ENCODE measurements around the gene ADAMTS3. TPM values are rescaled to one million over a fixed set of nuclear protein-coding genes. Genes with fewer than 3 reads are reported as not detected.
A peak's percentile ranks its signal among the peaks of the same experiment; 100 is the strongest.
"Not testable (repeated sequence)": the region's sequence is repeated elsewhere in the genome, so short reads cannot be mapped to it uniquely, and the experiment has no call there.

The ADAMTS3 gene
- total RNA-seq, 1 donor from 2014 or later, result not detected

DNA sequence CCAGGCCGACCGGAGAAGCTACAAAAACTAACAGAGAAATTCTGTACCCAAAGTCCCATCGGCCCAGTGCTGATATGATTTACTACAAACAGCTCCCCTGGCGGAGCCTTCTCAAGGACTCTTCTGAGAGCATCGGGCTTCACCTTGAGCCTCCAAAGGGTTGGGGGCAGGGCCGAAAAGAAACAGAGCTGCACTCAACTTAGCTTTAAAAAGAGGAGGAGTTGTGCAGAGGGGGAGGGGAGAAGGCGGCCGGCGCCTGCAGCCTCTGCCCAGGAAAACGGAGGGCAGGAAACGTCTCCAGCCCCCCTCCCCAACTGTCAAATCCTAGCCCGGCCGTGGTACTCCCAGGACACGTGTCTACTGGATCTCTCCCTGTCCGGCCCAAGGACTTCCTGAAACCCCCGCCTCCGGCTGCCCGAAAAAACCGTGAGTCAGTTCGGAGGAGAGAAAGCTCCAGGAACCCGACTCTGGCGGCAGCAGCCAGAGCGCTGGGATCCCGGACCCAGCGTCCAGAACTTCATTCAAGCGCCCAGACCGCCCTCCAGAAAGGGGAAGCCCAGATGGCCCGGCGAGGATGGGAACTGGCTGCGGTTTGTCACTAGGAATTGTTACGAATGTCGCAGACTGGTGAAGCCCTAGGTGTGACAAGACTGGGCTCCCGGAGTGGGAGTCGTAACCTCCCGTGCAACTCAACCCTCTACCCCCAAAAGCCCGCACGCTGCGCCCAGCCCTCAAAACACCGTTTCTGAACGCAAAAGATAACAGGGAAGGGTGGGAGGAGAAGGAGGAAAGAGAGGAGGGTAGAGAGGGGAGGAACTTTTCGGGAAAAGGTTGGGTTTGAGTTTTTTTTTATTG, 973 bp downstream of the ADAMTS3 start:
- Mint-ChIP-seq H3K4me1 (ENCODE audit: low read depth) (peaks cover 12% of the 10 kb centered on the region), H3K27ac (no peak overlapping the region), H3K36me3 (ENCODE audit: low read depth) (no peaks in the 10 kb centered on the region), H3K9me3 (no peaks in the 10 kb centered on the region), H3K27me3 (ENCODE audit: low read depth) (peaks cover 41% of the 10 kb centered on the region), H3K4me3 (ENCODE audit: low read depth) (peak overlapping the region; percentile 43)
- DNase-seq (ENCODE audit: low spot score), result no peak
- intact Hi-C loops (cut with micrococcal nuclease), result no loop called here

DNA sequence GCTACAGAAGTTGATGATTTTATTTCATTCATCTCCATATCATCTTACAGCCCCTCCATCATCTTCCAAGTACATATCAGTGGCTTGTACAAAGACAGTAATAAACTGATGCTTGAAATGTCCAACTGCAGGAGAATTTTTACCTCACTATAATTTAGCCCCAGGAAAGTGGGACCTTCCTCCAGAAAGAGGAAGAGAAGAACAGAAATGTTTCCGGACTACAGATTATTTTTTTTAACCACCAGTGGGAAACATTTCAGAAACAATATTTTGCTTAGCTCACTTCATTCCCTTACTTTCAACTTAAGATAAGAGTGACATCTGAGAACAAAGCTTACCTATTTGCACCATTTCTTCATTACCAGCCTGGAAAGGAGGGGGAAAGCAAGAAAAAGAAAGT, 2.0 kb downstream of the ADAMTS3 start:
- Mint-ChIP-seq H3K27me3 (ENCODE audit: low read depth) (peaks cover 41% of the 10 kb centered on the region), H3K36me3 (ENCODE audit: low read depth) (no peaks in the 10 kb centered on the region)

DNA sequence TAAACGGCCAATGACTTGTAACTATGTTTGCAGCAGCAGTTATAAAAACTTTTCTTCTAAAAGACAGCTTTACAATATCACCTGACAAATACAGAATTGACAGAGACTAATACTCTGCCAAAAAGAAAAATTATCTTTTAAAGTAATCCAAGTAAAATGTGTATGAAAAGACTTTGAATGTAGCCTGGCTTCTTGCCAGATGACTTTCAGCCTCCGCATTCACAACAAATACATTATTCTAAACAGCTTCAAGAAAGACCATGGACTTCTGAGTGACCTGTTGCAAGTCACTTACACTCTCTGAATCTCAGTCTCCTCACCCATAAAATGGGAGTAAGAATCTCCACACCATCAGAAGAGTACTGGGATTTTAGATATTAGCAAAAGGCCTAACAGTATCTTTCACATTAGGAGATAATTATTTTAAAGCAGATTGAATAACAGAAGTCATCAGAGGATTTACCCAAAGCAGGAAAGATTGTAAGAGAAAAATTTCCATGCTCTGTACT, 2.5 kb downstream of the ADAMTS3 start:
- intact Hi-C loops (cut with micrococcal nuclease), result no loop called here
- Mint-ChIP-seq H3K4me1 (ENCODE audit: low read depth) (peaks cover 12% of the 10 kb centered on the region), H3K27me3 (ENCODE audit: low read depth) (peaks cover 41% of the 10 kb centered on the region), H3K36me3 (ENCODE audit: low read depth) (no peaks in the 10 kb centered on the region), H3K4me3 (ENCODE audit: low read depth) (no peak overlapping the region), H3K27ac (no peak overlapping the region), H3K9me3 (no peaks in the 10 kb centered on the region)
- no peak for DNase-seq (ENCODE audit: low spot score)

More for the DNA sequence above, 2.0 kb downstream of the ADAMTS3 start:
- H3K9me3 Mint-ChIP-seq, result no peaks in the 10 kb centered on the region
- no peak overlapping the region for H3K27ac Mint-ChIP-seq
- H3K4me3 Mint-ChIP-seq (ENCODE audit: low read depth), result no peak overlapping the region
- peaks cover 12% of the 10 kb centered on the region for H3K4me1 Mint-ChIP-seq (ENCODE audit: low read depth)
- no peak for DNase-seq (ENCODE audit: low spot score)
- intact Hi-C loops (cut with micrococcal nuclease), result no loop called here

DNA sequence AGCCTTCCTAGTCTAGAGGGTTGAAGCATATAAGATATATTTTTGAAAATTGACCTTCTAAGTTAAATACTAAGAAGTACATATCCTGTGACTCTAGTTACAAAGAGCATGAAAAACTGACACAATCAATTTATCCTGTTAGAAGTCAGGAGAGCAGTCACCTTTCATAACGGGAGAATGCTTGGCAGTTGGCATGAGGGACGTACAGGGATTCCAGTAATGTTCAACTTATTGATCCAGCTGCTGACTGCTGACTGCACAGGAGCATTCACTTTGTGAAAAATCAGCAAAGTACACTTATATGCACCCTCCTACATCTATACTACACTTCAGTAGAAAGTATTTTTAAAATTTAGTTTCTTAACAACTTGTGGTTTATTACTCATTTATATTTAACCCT, 4.2 kb downstream of the ADAMTS3 start:
- Mint-ChIP-seq H3K4me3 (ENCODE audit: low read depth) (no peak overlapping the region), H3K27ac (no peak overlapping the region), H3K36me3 (ENCODE audit: low read depth) (no peaks in the 10 kb centered on the region), H3K4me1 (ENCODE audit: low read depth) (peaks cover 10% of the 10 kb centered on the region), H3K9me3 (no peaks in the 10 kb centered on the region), H3K27me3 (ENCODE audit: low read depth) (peaks cover 30% of the 10 kb centered on the region)
- intact Hi-C loops (cut with micrococcal nuclease), result no loop called here
- no peak for DNase-seq (ENCODE audit: low spot score)

DNA sequence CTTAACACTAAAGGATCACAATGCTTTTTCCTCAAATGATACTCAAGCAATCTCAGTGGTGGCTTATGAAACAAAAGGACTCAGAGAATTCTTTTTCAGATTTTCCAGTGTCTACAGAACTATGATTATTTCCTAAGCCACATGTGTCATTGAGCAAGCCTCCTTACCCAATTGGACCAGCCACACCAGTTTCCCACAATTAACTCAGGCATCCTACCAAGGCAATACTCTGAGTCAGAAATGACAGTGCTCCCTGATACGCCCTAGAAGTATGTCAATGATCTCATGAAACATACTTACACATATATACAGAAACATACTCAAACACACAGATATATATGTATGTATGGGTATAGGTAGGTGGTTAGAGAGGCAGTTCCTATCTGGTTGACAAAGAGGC, 4.8 kb downstream of the ADAMTS3 start:
- H3K27ac Mint-ChIP-seq, result no peak overlapping the region
- no peaks in the 10 kb centered on the region for H3K9me3 Mint-ChIP-seq
- no peak overlapping the region for H3K4me3 Mint-ChIP-seq (ENCODE audit: low read depth)
- DNase-seq (ENCODE audit: low spot score), result no peak
- intact Hi-C loops (cut with micrococcal nuclease), result no loop called here
- peaks cover 27% of the 10 kb centered on the region for H3K27me3 Mint-ChIP-seq (ENCODE audit: low read depth)
- no peaks in the 10 kb centered on the region for H3K36me3 Mint-ChIP-seq (ENCODE audit: low read depth)
- H3K4me1 Mint-ChIP-seq (ENCODE audit: low read depth), result peaks cover 8% of the 10 kb centered on the region

DNA sequence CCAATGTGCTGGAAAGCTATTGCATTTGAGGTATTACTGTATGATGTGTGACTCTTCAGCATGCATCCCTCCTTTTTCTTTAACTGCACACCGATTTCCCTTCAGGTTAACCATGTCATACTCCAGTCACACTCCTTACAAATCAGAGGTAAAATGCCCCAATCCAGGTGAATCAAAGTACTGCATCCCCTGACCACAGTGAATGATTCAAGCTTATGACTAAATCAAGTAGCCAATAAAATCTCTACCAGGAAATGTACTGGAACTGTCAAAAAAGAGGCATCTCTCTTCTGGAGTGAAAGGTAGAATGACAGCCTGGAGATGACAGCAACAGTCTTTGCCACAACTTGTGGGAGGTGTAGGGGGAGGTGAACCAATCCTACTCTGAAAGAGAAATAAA, 10.4 kb downstream of the ADAMTS3 start:
- intact Hi-C loops (cut with micrococcal nuclease), result no loop called here
- Mint-ChIP-seq H3K36me3 (ENCODE audit: low read depth) (no peaks in the 10 kb centered on the region), H3K27ac (no peak overlapping the region), H3K9me3 (no peaks in the 10 kb centered on the region), H3K4me3 (ENCODE audit: low read depth) (no peak overlapping the region), H3K27me3 (ENCODE audit: low read depth) (no peaks in the 10 kb centered on the region), H3K4me1 (ENCODE audit: low read depth) (no peaks in the 10 kb centered on the region)
- no peak for DNase-seq (ENCODE audit: low spot score)

DNA sequence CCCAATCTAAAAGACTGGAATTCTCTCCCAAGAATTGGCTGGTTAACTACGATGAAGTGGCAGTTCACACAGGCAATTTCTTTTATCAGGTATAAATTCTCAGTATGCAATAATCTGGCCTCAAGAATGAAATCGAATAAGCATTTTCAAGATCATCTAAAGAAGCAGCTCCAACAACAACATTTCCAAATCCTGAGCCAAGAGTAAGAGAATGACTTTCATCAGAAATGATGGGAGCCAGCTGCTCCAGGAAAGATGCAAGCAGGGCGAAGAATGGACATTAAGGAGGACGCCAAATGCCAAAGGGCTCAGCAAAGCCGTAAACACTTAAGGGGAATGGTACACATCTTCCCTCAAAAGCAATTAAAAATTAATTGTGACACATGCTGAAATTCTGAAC, 12.0 kb downstream of the ADAMTS3 start:
- no peak for DNase-seq (ENCODE audit: low spot score)
- H3K9me3 Mint-ChIP-seq, result no peaks in the 10 kb centered on the region
- no peak overlapping the region for H3K27ac Mint-ChIP-seq
- H3K27me3 Mint-ChIP-seq (ENCODE audit: low read depth), result no peaks in the 10 kb centered on the region
- no peaks in the 10 kb centered on the region for H3K36me3 Mint-ChIP-seq (ENCODE audit: low read depth)
- no peak overlapping the region for H3K4me3 Mint-ChIP-seq (ENCODE audit: low read depth)
- intact Hi-C loops (cut with micrococcal nuclease), result no loop called here
- no peaks in the 10 kb centered on the region for H3K4me1 Mint-ChIP-seq (ENCODE audit: low read depth)

DNA sequence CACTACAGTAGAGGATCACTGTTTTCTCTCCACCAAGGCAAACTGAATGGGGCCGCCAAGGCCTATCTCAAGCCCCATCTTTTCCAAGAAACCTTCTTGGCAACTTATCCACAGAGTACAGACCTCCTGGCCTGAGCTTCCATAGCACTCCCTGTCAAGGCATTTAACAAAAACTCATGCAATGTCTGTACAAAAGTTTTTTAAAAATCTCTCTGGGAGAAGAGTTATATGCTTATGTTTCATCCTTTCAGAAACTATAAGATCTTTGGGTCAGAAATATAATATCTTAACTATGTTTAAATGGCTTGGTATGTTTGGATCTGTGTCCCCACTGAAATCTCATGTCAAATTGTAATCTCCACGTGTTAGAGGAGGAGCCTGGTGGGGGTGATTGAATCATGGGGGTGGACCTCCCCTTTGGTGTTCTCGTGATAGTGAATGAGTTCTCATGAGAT, 13.6 kb downstream of the ADAMTS3 start:
- DNase-seq (ENCODE audit: low spot score), result no peak
- Mint-ChIP-seq H3K27me3 (ENCODE audit: low read depth) (no peaks in the 10 kb centered on the region), H3K9me3 (no peaks in the 10 kb centered on the region), H3K36me3 (ENCODE audit: low read depth) (no peaks in the 10 kb centered on the region), H3K27ac (no peak overlapping the region), H3K4me1 (ENCODE audit: low read depth) (no peaks in the 10 kb centered on the region), H3K4me3 (ENCODE audit: low read depth) (no peak overlapping the region)
- intact Hi-C loops (cut with micrococcal nuclease), result no loop called here

DNA sequence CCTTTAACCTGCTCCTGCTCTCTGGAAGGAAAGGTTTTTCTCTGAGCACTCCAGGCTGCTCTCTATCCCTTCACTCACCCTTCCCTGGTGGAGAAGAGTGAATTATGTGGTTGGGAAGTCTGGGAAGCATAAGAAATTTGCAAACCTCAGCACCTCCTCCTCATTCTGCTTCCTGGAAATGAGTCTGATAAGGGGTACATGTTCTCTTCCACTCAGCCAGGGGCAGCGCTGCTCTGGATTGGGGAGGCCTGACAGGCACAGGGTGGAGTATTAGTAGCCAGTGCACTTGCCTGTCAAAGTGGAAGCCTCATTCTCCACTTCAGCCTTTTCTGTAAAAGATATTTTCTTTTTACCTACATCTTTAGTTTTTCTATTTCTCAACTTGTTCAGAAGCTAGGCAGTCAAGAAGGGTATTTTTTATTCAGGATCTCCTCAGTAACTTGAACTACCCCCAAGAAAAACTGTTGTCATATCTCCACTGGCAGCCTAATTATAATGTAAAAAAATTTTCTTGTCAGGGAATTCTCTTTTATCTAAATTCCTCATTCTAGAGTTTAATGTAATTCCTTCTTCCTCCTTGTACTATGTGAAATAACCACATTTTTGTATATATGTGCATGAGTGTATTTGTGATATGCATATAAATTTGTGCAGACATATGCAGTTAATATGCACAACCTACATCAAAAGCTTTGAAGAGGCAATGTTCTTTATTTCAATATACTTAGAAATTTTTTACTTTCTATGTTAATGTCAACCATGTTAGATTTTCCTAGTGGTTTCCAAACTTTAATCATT, 15.3 kb downstream of the ADAMTS3 start:
- Mint-ChIP-seq H3K4me1 (ENCODE audit: low read depth) (no peaks in the 10 kb centered on the region), H3K36me3 (ENCODE audit: low read depth) (no peaks in the 10 kb centered on the region), H3K9me3 (no peaks in the 10 kb centered on the region), H3K27ac (no peak overlapping the region), H3K4me3 (ENCODE audit: low read depth) (no peak overlapping the region), H3K27me3 (ENCODE audit: low read depth) (no peaks in the 10 kb centered on the region)
- intact Hi-C loops (cut with micrococcal nuclease), result no loop called here
- DNase-seq (ENCODE audit: low spot score), result no peak

DNA sequence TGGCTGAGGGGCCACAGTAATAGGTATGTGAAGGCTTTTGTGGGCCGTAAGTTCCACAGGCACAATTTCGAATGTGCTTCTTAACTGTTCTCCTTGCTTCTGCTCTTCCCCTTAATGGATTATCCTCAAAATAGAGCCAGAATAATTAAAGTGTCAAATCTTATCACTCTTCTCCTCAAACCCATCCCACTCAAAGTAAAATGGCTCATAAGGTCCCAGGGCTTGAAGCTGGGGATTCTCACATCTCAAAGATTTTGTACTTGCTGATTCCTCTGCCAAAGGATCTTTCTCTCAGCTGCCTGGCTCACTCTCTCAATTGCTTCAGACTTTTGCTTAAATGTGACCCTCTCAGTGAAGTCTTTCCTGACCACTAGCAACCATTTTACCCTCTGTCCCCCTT, 16.6 kb downstream of the ADAMTS3 start:
- intact Hi-C loops (cut with micrococcal nuclease), result no loop called here
- Mint-ChIP-seq H3K9me3 (no peaks in the 10 kb centered on the region), H3K4me1 (ENCODE audit: low read depth) (no peaks in the 10 kb centered on the region), H3K36me3 (ENCODE audit: low read depth) (no peaks in the 10 kb centered on the region), H3K27me3 (ENCODE audit: low read depth) (no peaks in the 10 kb centered on the region), H3K27ac (no peak overlapping the region), H3K4me3 (ENCODE audit: low read depth) (no peak overlapping the region)
- no peak for DNase-seq (ENCODE audit: low spot score)

DNA sequence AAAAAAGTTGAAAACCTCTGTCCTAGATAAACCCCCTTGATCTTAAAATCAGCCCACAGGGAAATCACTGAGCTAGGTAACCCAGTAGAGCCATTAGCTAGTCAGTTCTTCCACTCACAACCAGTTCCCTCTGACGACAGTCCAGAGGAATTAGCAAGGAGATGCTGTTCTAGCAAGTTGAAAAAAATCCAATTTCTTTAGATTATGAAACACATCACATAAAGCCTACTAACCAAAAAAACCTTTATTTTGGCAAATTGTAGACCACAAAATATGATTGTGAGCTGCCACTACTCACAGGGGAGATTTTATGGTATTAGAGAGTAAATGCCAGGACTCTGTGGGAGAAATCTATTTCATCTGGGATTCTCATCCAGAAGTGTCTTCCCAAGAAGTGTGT, 22.6 kb downstream of the ADAMTS3 start:
- Mint-ChIP-seq H3K9me3 (no peaks in the 10 kb centered on the region), H3K36me3 (ENCODE audit: low read depth) (no peaks in the 10 kb centered on the region), H3K27me3 (ENCODE audit: low read depth) (no peaks in the 10 kb centered on the region), H3K27ac (no peak overlapping the region), H3K4me1 (ENCODE audit: low read depth) (no peaks in the 10 kb centered on the region), H3K4me3 (ENCODE audit: low read depth) (no peak overlapping the region)
- no peak for DNase-seq (ENCODE audit: low spot score)
- intact Hi-C loops (cut with micrococcal nuclease), result no loop called here

DNA sequence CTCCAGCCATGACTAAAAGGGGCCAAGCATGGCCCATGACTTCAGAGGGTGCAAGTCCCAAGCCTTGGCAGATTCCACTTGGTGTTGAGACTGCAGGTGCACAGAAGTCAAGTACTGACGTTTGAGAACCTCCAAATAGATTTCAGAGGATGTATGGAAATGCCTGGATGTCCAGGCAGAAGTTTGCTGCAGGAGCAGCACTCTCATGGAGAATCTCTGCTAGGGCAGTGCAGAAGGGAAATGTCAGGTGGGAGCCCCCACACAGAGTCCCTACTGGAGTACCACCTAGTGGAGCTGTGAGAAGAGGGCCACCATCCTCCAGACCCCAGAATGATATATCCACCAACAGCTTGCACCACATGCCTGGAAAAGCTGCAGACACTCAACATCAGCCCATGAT, 28.3 kb downstream of the ADAMTS3 start:
- H3K9me3 Mint-ChIP-seq; H3K27ac Mint-ChIP-seq; intact Hi-C loops (cut with micrococcal nuclease); H3K4me3 Mint-ChIP-seq (ENCODE audit: low read depth); H3K36me3 Mint-ChIP-seq (ENCODE audit: low read depth); H3K27me3 Mint-ChIP-seq (ENCODE audit: low read depth); DNase-seq (ENCODE audit: low spot score); H3K4me1 Mint-ChIP-seq (ENCODE audit: low read depth): not testable (repeated sequence)

DNA sequence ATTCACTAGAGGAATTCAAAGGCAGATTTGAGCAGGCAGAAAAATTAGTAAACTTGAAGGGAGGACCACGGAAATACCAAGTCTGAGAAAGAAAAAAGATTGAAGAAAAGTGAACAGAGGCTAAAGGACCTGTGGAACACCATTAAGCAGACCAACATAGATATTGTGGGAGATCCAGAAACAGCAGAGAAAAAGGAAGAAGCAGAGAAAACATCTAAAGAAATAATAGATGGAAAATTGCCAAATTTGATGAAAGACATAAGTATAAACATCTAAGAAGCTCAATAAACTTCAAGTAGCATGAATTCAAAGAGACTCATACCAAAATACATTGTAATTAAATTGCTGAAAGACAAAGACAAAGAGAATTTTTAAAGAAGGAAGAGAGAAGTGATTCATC, 31.0 kb downstream of the ADAMTS3 start:
- no peaks in the 10 kb centered on the region for H3K27me3 Mint-ChIP-seq (ENCODE audit: low read depth)
- DNase-seq (ENCODE audit: low spot score), result no peak
- H3K27ac Mint-ChIP-seq, result no peak overlapping the region
- intact Hi-C loops (cut with micrococcal nuclease), result no loop called here
- peaks cover 5% of the 10 kb centered on the region for H3K9me3 Mint-ChIP-seq
- no peak overlapping the region for H3K4me3 Mint-ChIP-seq (ENCODE audit: low read depth)
- no peaks in the 10 kb centered on the region for H3K4me1 Mint-ChIP-seq (ENCODE audit: low read depth)
- no peaks in the 10 kb centered on the region for H3K36me3 Mint-ChIP-seq (ENCODE audit: low read depth)

Data from activated T-helper 2 cell treated with anti-CD3 and anti-CD28 coated beads, Interferon-gamma antibody, Interleukin-2, Interleukin-4, amounts not matched to agents 10 μg/mL and 5 μg/mL and 100 μg/mL, durations not matched to agents 14 hours and 24 hours and 36 hours (primary cell).